NCI-H1105 (cell line): ENCODE data around the gene NALCN.

ENCODE experiments used
- DNase-seq: peaks from one replicate; lab custom pipeline; 2025; lab: John Stamatoyannopoulos, UW

The NALCN gene

GRCh38 chr13:101416181-101417042 is at the start of gene NALCN:
Gene NALCN (minus strand): TSS chr13:101416508. CDS start chr13:101399126, 17,382 bp downstream.
- peak; percentile 16 for DNase-seq

DNA sequence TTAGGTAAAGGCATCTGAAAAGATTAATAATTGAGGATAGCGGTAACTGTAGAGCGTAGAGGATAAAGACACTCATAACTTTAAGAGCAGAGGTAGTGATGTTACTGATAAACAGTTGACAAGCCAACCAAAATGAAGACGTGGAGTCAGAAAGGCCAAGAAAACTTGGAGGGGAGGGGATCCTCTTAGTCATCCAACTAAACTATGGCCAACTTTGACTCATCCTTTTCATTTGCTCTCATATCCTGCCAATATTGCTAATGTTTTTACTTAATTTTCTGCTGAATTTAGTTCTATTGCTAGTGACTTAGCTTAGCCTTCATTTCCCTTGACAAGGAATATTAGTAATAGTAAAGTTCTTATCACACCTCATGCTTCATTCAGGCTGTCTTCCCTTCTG is 49.6 kb upstream of the NALCN start:
- DNase-seq, result no peak

DNA sequence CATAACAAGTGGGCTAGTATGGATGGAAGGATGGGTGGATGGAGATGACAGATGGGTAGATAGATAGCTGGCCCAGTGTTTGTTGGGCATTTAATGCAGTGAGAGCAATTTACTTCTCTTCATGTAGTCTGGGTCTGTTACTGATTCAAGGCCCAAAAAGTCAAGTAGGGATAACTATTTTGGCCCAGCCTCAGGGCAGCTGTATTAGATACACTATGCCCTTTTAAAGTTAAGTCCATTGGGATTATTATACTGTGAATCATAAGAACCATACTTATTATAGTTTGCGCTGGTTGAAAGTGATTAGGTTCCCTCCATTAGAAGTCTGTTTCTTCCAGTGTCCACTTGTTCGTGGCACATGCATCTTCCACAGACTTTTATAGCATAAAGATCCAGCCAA is 40.9 kb upstream of the NALCN start:
- no peak for DNase-seq

GRCh38 chr13:101455863-101456262 is 39.6 kb upstream of the NALCN start:
- DNase-seq, result no peak

DNA sequence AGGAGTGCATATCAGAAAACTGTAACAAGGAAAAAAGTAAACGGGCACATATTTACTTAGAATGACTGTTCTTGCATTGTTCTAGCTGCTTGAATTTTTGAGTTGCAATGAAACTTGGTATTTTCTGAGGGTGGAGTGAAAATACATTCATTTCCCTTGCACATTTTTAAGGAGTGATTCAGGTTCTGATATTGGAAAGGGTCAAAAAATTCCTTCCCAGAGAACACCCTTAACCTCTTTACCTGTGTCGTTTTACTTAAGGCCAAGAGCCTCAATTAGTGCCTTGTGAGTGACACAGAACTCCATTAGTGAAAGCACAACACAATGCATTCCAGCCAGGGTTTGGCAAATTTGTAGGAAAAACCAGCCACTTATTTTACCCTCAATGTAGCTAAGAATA is 38.5 kb upstream of the NALCN start:
- no peak for DNase-seq

DNA sequence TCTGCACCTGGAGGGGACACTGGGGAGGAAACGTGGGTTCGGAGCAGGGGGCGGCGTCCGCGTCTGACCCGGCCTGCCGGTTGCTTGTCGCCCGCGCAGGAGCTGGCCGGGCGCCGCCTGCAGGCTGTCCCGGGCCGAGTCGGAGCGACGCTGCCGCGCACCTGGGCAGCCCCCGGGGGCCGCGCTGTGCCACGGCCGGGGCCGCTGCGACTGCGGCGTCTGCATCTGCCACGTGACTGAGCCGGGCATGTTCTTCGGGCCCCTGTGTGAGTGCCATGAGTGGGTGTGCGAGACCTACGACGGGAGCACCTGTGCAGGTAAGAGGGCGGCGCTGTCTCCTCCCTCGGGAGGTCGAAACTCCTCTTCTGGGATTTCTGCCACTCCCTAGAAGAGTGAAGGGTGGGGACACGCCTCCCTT is 37.5 kb upstream of the NALCN start:
- no peak for DNase-seq

DNA sequence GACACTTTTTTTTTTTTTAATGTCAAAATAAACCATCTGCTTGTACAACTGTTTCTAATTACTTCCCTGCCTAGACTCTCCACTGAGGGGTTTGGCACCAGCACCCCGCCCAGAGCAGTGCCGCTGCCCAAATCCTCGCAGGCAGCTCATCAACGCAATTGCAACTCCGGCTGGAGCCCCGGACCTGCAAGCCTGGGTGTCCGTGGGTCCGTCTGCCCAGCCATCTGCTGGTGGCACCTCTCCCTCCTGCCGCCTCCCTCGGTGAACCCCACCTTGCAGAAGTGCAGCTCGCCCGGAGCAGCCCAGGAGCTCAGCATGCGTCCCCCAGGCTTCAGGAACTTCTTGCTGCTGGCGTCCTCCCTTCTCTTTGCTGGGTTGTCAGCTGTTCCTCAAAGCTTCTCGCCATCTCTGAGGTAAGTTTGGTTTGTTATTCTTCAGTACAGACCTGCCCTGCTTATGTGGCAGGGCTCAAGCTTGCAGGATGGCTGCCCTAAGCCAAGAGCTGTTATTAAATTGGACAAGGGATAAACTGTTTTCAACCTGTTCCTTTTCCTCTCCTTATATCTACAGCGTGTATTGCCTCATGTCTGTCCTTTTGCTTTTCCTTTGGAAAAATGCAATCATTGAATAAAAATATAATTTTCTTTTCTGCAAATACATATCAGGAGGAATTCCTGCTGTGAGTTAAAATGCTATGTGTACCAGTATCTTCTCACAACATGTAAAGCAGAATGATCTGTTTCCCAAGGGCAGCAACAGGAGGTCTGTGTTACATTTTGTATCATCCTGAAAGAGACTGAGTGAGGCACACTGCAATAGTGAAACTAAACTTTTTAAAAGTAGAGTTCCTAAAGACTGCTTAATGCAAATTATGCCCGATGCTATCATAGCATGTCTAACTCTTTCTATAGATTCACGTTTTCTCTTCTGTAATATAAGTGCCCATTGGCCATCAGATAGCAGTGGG is 36.5 kb upstream of the NALCN start, which contains the start of gene ITGBL1:
TSS of gene ITGBL1 (plus strand) at position 157 of the 967 bp plus-strand sequence. CDS start at position 316, 159 bp downstream.
- DNase-seq, result no peak

- no peak for DNase-seq
Measured at GRCh38 chr13:101451641-101452040, 35.3 kb upstream of the NALCN start.

- DNase-seq, result no peak
Measured at GRCh38 chr13:101450749-101451130, 34.4 kb upstream of the NALCN start.

- no peak for DNase-seq
Measured at GRCh38 chr13:101449790-101450748, 33.8 kb upstream of the NALCN start.

DNA sequence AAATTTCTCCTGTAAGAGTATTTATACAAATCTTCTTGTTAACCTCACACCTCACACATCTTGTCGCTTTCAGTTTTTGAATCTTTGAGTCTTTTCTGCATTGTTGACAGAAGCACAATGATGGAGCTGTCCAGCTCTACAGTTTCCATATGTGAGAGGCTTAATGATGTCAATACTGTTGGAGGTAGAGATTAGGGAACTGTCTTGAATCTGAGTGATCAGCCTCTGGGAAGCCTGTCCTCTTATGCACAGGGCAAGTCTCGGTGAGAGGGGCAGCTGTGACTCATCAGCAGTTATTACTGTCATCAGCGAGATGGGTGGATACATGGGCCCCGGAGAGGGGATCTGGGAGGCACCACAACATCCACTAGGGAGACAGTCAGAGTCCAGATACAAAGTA is 31.5 kb upstream of the NALCN start:
- DNase-seq, result no peak

DNA sequence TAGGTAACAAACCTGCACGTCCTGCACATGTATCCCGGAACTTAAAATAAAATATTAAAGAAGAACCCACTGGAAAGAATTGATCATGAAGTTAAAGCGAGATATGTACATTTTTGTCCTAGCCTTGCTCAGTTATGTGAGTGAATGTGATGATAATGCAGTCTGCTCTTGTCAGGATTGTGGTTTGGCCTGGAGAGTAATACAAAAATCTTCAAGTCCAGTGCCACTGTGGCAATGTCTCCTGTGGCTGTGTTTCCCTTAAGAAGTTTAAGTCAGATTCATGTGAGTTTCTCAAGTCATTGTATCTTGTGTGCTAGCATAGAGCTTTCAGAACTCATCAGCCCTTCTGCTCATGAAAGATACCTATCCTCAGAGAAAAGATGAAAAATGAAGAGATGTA is 18.2 kb upstream of the NALCN start:
- no peak for DNase-seq

- DNase-seq, result no peak
Measured at GRCh38 chr13:101433895-101434294, 17.6 kb upstream of the NALCN start.

GRCh38 chr13:101429733-101430132 is 13.4 kb upstream of the NALCN start:
- DNase-seq, result no peak

DNA sequence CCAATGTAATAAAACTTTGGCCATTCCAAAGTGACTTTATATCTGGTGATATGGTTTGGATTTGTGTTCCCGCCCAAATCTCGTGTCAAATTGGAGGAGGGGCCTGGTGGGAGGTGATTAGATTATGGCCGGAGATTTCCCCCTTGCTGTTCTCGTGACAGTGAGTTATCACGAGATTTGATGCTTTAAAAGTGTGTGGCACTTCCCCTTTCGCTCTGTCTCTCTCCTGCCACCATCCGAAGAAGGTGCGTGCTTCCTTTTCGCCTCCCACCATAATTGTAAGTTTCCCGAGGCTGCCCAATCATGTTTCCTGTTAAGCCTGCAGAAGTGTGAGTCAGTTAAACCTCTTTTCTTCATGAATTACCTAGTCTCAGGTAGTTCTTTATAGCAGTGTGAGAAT is 9.3 kb upstream of the NALCN start:
- DNase-seq, result no peak

DNA sequence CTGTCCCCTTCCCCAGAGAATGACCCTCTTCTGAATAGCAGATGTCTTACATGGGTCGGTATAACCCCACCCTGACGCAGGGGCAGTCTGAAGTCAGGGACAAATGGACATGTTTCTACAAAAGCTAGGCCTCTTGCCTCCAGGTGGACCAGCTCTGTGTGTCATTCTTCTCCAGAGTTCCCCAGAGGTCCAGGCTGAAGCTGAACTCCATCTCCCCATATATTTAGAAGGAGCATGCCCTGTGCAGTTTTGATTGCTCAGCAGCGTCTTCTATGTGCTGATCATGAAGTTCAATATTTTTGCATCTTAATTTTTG is 8.8 kb upstream of the NALCN start:
- no peak for DNase-seq

DNA sequence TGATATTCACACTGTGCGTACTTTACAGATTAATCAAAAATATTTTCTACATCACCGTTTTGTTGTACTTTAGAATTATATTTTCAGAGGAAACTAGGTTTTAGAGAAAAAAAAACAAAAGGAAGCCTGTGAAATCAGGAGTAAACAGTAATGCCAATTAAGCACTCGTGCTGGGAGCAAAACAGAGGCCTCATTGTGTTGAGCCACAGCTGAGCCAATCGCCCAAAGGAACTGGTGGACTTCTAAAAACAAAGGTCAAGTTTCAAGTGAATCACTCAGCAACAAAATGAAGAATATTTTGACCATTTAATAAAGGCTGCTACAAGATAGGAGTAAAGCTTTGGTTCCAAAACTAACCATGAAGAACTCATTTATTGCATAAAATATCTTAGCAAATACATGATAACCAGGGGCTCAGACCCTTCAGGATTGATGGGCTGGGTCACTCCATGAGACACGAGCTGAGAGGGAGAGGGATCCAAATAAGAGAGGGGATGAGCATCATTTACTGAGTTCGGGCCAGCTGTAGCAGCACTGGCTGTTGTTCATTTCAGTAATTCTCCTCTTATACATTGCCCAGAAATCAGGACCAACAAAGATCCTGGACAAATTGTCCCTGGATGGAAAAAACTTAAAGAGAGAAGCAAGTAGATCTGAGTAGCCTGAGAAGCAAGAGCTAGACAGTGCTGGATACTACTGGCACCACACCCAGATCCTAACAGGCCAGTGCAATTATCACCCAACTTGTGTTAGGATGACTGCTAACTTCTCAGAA is 8.3 kb upstream of the NALCN start:
- DNase-seq, result no peak

DNA sequence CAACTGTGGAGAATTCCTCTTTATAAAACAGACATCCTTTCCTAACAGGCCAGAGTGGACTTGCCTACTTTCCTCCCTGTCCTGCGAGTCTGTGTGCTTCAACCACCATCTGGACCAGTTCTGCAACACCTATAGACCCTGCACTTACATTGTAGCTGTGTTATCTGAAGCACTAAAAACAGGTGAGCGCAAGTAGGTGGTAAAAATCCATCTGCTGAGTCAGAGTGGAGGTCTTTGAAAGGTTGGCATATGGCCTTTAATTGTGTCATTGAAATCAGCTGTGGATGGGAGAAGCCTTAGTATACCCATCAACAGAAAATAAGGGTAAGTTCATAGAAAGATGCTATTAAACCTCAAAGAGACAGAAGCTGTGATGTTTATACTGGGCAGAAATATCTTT is 7.6 kb upstream of the NALCN start:
- no peak for DNase-seq

DNA sequence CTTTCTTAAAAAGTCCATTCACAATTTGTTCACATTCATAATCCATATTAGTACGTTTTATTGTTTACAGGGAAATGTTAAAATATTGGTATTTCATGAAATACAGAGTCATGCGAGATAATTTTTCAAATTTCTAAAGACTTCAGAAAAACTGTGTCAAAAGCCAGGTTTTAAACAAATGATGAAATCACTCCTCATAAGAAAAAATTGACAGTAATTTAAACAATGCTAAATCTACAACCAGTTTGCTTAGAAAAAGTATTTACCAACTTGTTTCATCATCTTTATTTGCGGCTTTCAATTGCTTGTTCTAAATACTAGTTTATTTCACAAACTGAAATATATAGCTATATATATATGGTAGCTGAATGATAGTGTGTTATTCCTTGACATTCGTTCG is 1.2 kb upstream of the NALCN start:
- DNase-seq, result no peak

GRCh38 chr13:101417043-101417406 is 717 bp upstream of the NALCN start:
- DNase-seq, result peak; percentile 35
